SK-N-SH (cell line): Measurements from ENCODE around the gene BTBD9. TPM values are rescaled to one million over a fixed set of nuclear protein-coding genes. Genes with fewer than 3 reads are reported as not detected.

Experiments used
- CTCF ChIA-PET: fragments of 300-600, 350-600 bp; formaldehyde crosslinking; extraction: SDS; loops from one replicate; lab custom pipeline; 2021; lab: Yijun Ruan, JAX
- POLR2A ChIA-PET: fragments of 350-600 bp; sonication (Branson Sonifier 250); formaldehyde crosslinking; extraction: SDS; loops from one replicate; lab custom pipeline; 2020; ENCODE audit warnings: antibody characterized with exemption, inconsistent platforms; lab: Yijun Ruan, JAX
- DNase-seq: peaks from one replicate; pipeline ENCODE4 v3.0.0; 2012
- H2AFZ ChIP-seq: fragments of 200-600 bp; sonication (generic); 2 replicates; pipeline ENCODE4 v1.8.1; 2016; ENCODE audit warnings: antibody characterized with exemption, mild to moderate bottlenecking, low read depth
- H3F3A ChIP-seq: fragments of 200-600 bp; sonication (generic); replicated peaks from 2 replicates; pipeline ENCODE3; 2016; ENCODE audit warnings: antibody characterized with exemption, mild to moderate bottlenecking; ENCODE audit not compliant: insufficient read depth
- H3K27ac ChIP-seq, 2 experiments: fragments of 200-500 bp in 1 of 2; fragments of 200-600 bp in 1 of 2; sonication (Bioruptor generic) in 1 of 2; sonication (generic), shearing (Covaris generic) in 1 of 2; 2 replicates each; pipeline versions ENCODE4 v1.5.1 to v1.6.1; 2014 to 2016; ENCODE audit warnings: low read depth in 2 of 2, inconsistent platforms in 1 of 2, low read length in 1 of 2, mild to moderate bottlenecking in 1 of 2, mixed read lengths in 1 of 2
- H3K27me3 ChIP-seq: fragments of 200-600 bp; sonication (generic), shearing (Covaris generic); 2 replicates; pipeline ENCODE4 v1.6.1; 2016; ENCODE audit warnings: mixed run types; ENCODE audit not compliant: insufficient read depth
- H3K36me3 ChIP-seq, 2 experiments: fragments of 200-500 bp in 1 of 2; fragments of 200-600 bp in 1 of 2; sonication (Bioruptor generic) in 1 of 2; sonication (generic) in 1 of 2; replicated peaks in 1 of 2; 2 replicates each; pipeline versions ENCODE3 to v1.5.1; 2014 to 2016; ENCODE audit warnings: low read length in 1 of 2, mild to moderate bottlenecking in 1 of 2; ENCODE audit not compliant: insufficient read depth in 2 of 2, control insufficient read depth in 1 of 2
- H3K4me1 ChIP-seq, 2 experiments: fragments of 200-500 bp in 1 of 2; fragments of 200-600 bp in 1 of 2; sonication (Bioruptor generic) in 1 of 2; sonication (generic), shearing (Covaris generic) in 1 of 2; 2 replicates each; pipeline versions ENCODE4 v1.5.1 to v1.6.1; 2014 to 2016; ENCODE audit warnings: low read depth in 1 of 2, low read length in 1 of 2, mixed run types in 1 of 2; ENCODE audit not compliant: insufficient read depth in 2 of 2, control insufficient read depth in 1 of 2
- H3K4me2 ChIP-seq: fragments of 200-600 bp; sonication (generic), shearing (Covaris generic); 2 replicates; pipeline ENCODE4 v1.6.1; 2017; ENCODE audit warnings: mixed run types
- H3K4me3 ChIP-seq, 2 experiments: fragments of 200-500 bp in 1 of 2; fragments of 200-600 bp in 1 of 2; sonication (Bioruptor generic) in 1 of 2; sonication (generic), shearing (Covaris generic) in 1 of 2; 2 replicates each; pipeline versions ENCODE4 v1.5.1 to v1.8.1; 2014 to 2016; ENCODE audit warnings: low read depth in 2 of 2, inconsistent platforms in 1 of 2, low read length in 1 of 2, mild to moderate bottlenecking in 1 of 2, mixed read lengths in 1 of 2, moderate library complexity in 1 of 2
- H3K79me2 ChIP-seq: fragments of 200-600 bp; sonication (generic); 2 replicates; pipeline ENCODE4 v1.8.1; 2017; ENCODE audit warnings: mild to moderate bottlenecking; ENCODE audit not compliant: insufficient read depth
- H3K9ac ChIP-seq: fragments of 200-600 bp; sonication (generic); 2 replicates; pipeline ENCODE4 v1.6.1; 2017; ENCODE audit warnings: mixed run types
- H3K9me2 ChIP-seq: fragments of 200-600 bp; sonication (generic); 2 replicates; pipeline ENCODE4 v1.6.1; 2017; ENCODE audit warnings: mixed run types
- H3K9me3 ChIP-seq: fragments of 200-600 bp; sonication (generic); 2 replicates; pipeline ENCODE4 v1.6.1; 2017; ENCODE audit warnings: mixed run types, mild to moderate bottlenecking, moderate library complexity
- H4K20me1 ChIP-seq: fragments of 200-600 bp; sonication (generic); 2 replicates; pipeline ENCODE4 v1.6.1; 2017; ENCODE audit warnings: mild to moderate bottlenecking, mixed run types; ENCODE audit not compliant: insufficient read depth
- EP300 ChIP-seq, 2 experiments: IDR thresholded peaks; 2 replicates each; pipeline versions ENCODE4 v1.4.0 to v1.6.1; 2012; ENCODE audit warnings: borderline replicate concordance in 1 of 2, low read depth in 1 of 2, low read length in 1 of 2
- EZH2phosphoT487 ChIP-seq: fragments of 200-600 bp; sonication (generic); IDR thresholded peaks from 2 replicates; pipeline ENCODE4 v1.6.1; 2017; ENCODE audit warnings: low read depth, mixed run types, mild to moderate bottlenecking, antibody characterized with exemption, moderate library complexity, borderline replicate concordance
- FOSL2 ChIP-seq: IDR thresholded peaks from 2 replicates; pipeline ENCODE4 v1.4.0; 2012; ENCODE audit warnings: low read depth, mild to moderate bottlenecking, moderate library complexity, borderline replicate concordance
- FOXM1 ChIP-seq: IDR thresholded peaks from 2 replicates; pipeline ENCODE4 v1.4.0; 2012; ENCODE audit warnings: low read depth, mild to moderate bottlenecking
- GABPA ChIP-seq: IDR thresholded peaks from 2 replicates; pipeline ENCODE4 v1.4.0; 2012; ENCODE audit warnings: low read depth, mild to moderate bottlenecking
- MEF2A ChIP-seq: IDR thresholded peaks from 2 replicates; pipeline ENCODE4 v1.4.0; 2012; ENCODE audit warnings: low read depth, borderline replicate concordance
- NFIC ChIP-seq: IDR thresholded peaks from 2 replicates; pipeline ENCODE4 v1.4.0; 2012; ENCODE audit warnings: borderline replicate concordance
- NRF1 ChIP-seq: IDR thresholded peaks from 2 replicates; pipeline ENCODE4 v1.6.1; 2012; ENCODE audit warnings: low read depth, mild to moderate bottlenecking, low read length
- RFX5 ChIP-seq: IDR thresholded peaks from 2 replicates; pipeline ENCODE4 v1.6.1; 2012; ENCODE audit warnings: mild to moderate bottlenecking, improper control_type of control experiment, low read length
- SIN3A ChIP-seq: IDR thresholded peaks from 2 replicates; pipeline ENCODE4 v1.6.1; 2012; ENCODE audit warnings: low read depth, mild to moderate bottlenecking, low read length, moderate library complexity, borderline replicate concordance
- TCF12 ChIP-seq: IDR thresholded peaks from 2 replicates; pipeline ENCODE4 v1.4.0; 2012
- WGBS: methylation state at CpG from one replicate; pipeline ENCODE4 v1.1.6; 2017; ENCODE audit warnings: low lambda C conversion rate; 5-methylcytosine and 5-hydroxymethylcytosine counted together
- polyA plus RNA-seq, 3 experiments: library from polyadenylated mRNA; depleted of rRNA; stranded (reverse); fragments of >200 nt; gene quantifications; 2 replicates each; pipeline ENCODE4 v1.2.3, GENCODE V29; 2012
- TF ChIP-seq, protein P1 (sequence below): fragments of 150-350 bp; IDR thresholded peaks from 2 replicates; pipeline ENCODE4 v1.6.1; 2017; ENCODE audit warnings: antibody characterized with exemption, low read length, low read depth, borderline replicate concordance
- TF ChIP-seq, protein P2 (sequence below): IDR thresholded peaks from 2 replicates; pipeline ENCODE4 v1.6.1; 2012; ENCODE audit warnings: mild to moderate bottlenecking, low read depth, low read length, moderate library complexity
- TF ChIP-seq, protein P3 (sequence below): fragments of 200-600 bp; sonication (generic); IDR thresholded peaks from 2 replicates; pipeline ENCODE4 v1.6.1; 2017; ENCODE audit warnings: antibody characterized with exemption, mild to moderate bottlenecking, moderate library complexity

The BTBD9 gene
- polyA plus RNA-seq, 1 of the 3 experiments (the other 2 are of a cell fraction) = 2.2 TPM

DNA sequence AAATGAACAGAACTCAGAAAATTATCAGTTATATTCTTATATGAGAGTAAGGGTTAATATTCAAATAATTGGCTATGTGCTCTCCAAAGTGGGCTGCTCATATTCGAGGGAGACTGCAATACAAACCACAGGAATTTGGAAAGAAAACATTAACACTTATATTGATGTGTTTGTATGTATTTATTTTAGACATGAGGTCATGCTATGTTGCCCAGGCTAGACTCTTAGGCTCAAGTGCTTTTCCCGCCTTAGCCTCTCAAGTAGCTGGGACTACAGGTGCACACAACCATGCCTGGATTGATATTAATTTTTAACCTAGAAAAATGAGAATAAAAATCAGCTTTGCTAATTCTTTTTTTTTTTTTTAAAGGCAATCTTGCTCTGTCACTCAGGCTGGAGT, 35.0 kb downstream of the BTBD9 start:
- Histone ChIP-seq H3K79me2 (no peaks in the 10 kb centered on the region), H3K9me3 (no peaks in the 10 kb centered on the region), H2AFZ (no peak overlapping the region), H3K9me2 (0 out of 2 replicates have a peak, but pooled peaks cover 6% of the 10 kb centered on the region), H3K4me2 (no peak overlapping the region), H3K9ac (no peak overlapping the region), H4K20me1 (no peaks in the 10 kb centered on the region), H3K36me3 (no peaks in the 10 kb centered on the region), H3K27me3 (no peaks in the 10 kb centered on the region), H3K27ac (no peak overlapping the region), H3F3A (peaks cover 4% of the 10 kb centered on the region), H3K4me1 (no peaks in the 10 kb centered on the region), H3K4me3 (no peak overlapping the region)
- CTCF ChIA-PET = no interaction called here
- POLR2A ChIA-PET = no interaction called here
- DNase-seq = no peak
- TF ChIP-seq GABPA (no peak), EZH2phosphoT487 (no peak), TCF12 (no peak), EP300 (IDR thresholded peaks at IDR 0.05; ENCODE audit: borderline replicate concordance in 1 of 2, low read depth in 1 of 2, low read length in 1 of 2) (no peak), RFX5 (no peak), MEF2A (no peak), FOSL2 (no peak), NFIC (no peak), SIN3A (no peak), NRF1 (no peak), FOXM1 (no peak)
- TF ChIP-seq, protein P1, sequence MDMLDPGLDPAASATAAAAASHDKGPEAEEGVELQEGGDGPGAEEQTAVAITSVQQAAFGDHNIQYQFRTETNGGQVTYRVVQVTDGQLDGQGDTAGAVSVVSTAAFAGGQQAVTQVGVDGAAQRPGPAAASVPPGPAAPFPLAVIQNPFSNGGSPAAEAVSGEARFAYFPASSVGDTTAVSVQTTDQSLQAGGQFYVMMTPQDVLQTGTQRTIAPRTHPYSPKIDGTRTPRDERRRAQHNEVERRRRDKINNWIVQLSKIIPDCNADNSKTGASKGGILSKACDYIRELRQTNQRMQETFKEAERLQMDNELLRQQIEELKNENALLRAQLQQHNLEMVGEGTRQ = no peak
- TF ChIP-seq, protein P2, sequence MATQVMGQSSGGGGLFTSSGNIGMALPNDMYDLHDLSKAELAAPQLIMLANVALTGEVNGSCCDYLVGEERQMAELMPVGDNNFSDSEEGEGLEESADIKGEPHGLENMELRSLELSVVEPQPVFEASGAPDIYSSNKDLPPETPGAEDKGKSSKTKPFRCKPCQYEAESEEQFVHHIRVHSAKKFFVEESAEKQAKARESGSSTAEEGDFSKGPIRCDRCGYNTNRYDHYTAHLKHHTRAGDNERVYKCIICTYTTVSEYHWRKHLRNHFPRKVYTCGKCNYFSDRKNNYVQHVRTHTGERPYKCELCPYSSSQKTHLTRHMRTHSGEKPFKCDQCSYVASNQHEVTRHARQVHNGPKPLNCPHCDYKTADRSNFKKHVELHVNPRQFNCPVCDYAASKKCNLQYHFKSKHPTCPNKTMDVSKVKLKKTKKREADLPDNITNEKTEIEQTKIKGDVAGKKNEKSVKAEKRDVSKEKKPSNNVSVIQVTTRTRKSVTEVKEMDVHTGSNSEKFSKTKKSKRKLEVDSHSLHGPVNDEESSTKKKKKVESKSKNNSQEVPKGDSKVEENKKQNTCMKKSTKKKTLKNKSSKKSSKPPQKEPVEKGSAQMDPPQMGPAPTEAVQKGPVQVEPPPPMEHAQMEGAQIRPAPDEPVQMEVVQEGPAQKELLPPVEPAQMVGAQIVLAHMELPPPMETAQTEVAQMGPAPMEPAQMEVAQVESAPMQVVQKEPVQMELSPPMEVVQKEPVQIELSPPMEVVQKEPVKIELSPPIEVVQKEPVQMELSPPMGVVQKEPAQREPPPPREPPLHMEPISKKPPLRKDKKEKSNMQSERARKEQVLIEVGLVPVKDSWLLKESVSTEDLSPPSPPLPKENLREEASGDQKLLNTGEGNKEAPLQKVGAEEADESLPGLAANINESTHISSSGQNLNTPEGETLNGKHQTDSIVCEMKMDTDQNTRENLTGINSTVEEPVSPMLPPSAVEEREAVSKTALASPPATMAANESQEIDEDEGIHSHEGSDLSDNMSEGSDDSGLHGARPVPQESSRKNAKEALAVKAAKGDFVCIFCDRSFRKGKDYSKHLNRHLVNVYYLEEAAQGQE = no peak
- TF ChIP-seq, protein P3, sequence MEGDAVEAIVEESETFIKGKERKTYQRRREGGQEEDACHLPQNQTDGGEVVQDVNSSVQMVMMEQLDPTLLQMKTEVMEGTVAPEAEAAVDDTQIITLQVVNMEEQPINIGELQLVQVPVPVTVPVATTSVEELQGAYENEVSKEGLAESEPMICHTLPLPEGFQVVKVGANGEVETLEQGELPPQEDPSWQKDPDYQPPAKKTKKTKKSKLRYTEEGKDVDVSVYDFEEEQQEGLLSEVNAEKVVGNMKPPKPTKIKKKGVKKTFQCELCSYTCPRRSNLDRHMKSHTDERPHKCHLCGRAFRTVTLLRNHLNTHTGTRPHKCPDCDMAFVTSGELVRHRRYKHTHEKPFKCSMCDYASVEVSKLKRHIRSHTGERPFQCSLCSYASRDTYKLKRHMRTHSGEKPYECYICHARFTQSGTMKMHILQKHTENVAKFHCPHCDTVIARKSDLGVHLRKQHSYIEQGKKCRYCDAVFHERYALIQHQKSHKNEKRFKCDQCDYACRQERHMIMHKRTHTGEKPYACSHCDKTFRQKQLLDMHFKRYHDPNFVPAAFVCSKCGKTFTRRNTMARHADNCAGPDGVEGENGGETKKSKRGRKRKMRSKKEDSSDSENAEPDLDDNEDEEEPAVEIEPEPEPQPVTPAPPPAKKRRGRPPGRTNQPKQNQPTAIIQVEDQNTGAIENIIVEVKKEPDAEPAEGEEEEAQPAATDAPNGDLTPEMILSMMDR = no peak
- WGBS = 76% methylated on average over 2 of the region's 2 CpGs
